Muscle layer of colon (tissue), 2 donors: ENCODE results near the gene TLE3.

Source experiments
- H3K27ac ChIP-seq: one replicate; pipeline ENCODE4 v1.7.0; 2013; ENCODE audit warnings: low read depth, mild to moderate bottlenecking, low read length, moderate library complexity
- H3K27me3 ChIP-seq, 2 donors: one replicate each; pipeline ENCODE4 v1.7.0; 2013; ENCODE audit warnings: low read length in 2 of 2, mild to moderate bottlenecking in 2 of 2; ENCODE audit not compliant: insufficient read depth in 2 of 2, control insufficient read depth in 1 of 2
- H3K36me3 ChIP-seq: one replicate; pipeline ENCODE4 v1.7.0; 2013; ENCODE audit warnings: mild to moderate bottlenecking, low read length; ENCODE audit not compliant: insufficient read depth
- H3K4me1 ChIP-seq: one replicate; pipeline ENCODE4 v1.7.0; 2013; ENCODE audit warnings: mild to moderate bottlenecking, low read length; ENCODE audit not compliant: insufficient read depth
- H3K4me3 ChIP-seq, 2 donors: one replicate each; pipeline ENCODE4 v1.7.0; 2013; ENCODE audit warnings: low read length in 2 of 2, low read depth in 1 of 2, mild to moderate bottlenecking in 1 of 2, moderate library complexity in 1 of 2
- H3K9ac ChIP-seq: one replicate; pipeline ENCODE4 v1.7.0; 2013; ENCODE audit warnings: low read length
- H3K9me3 ChIP-seq: one replicate; pipeline ENCODE4 v1.7.0; 2013; ENCODE audit warnings: mild to moderate bottlenecking, low read length
- donor health status: abdominal sarcoma.
- donor health status: Adenocarcinoma of cecum.

TLE3 gene

DNA sequence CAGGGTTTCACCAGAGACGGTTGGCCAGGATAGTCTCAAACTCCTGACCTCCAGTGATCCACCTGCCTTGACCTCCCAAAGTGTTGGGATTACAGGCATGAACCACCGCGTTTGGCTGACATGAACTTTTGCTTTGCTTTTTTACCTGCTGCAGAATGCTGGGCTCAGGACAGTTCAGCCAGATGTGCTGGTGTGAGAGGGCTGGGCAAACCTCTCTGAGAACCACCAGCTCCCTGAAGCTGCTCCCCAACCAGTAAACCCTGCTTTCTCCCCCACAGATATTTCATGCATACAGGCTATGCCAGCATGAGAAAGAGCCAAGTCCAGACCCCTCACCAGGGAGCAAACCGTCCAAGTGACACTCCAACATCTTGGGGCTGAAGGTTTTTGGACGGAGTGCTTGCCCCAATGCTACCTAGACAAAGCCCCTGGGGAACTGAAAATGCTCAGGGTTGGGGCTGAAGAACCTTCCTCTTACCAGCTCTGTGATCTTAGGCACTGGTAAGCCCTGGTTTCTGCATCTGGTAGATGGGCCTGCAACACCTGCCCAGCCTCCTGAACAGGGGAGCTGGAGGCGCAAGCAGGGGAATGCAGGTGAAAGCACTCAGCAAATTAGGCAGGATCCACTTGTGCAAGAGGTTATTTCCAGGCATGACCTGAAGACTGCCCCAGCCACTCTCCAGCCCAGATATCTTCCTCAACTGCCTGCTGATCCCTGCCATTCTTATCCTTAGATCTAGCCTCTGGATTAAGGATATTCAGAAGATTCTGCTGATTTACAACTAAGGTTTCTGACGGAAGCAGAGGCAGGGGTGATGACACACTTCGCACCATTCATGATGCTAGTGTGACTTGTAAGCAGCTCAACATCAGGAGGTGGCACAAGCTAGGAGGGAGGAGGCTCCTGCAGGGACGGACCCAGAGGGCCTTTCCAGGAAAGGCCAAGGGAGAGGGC, 78.8 kb downstream of the TLE3 start:
- Histone ChIP-seq H3K27ac (no peak overlapping the region), H3K27me3 (no peaks in the 10 kb centered on the region), H3K9me3 (no peaks in the 10 kb centered on the region), H3K9ac (no peak overlapping the region), H3K4me3 (no peak overlapping the region), H3K36me3 (no peaks in the 10 kb centered on the region), H3K4me1 (peaks cover 14% of the 10 kb centered on the region)

- Histone ChIP-seq H3K4me1 (peaks cover 3% of the 10 kb centered on the region), H3K4me3 (no peak overlapping the region), H3K9ac (no peak overlapping the region), H3K27ac (no peak overlapping the region), H3K27me3 (no peaks in the 10 kb centered on the region), H3K36me3 (no peaks in the 10 kb centered on the region), H3K9me3 (no peaks in the 10 kb centered on the region)
These were observed 79.9 kb downstream of the TLE3 start for GRCh38 chr15:70017801-70018200.

GRCh38 chr15:70017025-70017424, 80.7 kb downstream of the TLE3 start:
- H3K9ac ChIP-seq = no peak overlapping the region
- no peaks in the 10 kb centered on the region for H3K36me3 ChIP-seq
- no peak overlapping the region for H3K4me3 ChIP-seq
- H3K4me1 ChIP-seq = no peaks in the 10 kb centered on the region
- H3K9me3 ChIP-seq = no peaks in the 10 kb centered on the region
- H3K27ac ChIP-seq = no peak overlapping the region
- no peaks in the 10 kb centered on the region for H3K27me3 ChIP-seq

DNA sequence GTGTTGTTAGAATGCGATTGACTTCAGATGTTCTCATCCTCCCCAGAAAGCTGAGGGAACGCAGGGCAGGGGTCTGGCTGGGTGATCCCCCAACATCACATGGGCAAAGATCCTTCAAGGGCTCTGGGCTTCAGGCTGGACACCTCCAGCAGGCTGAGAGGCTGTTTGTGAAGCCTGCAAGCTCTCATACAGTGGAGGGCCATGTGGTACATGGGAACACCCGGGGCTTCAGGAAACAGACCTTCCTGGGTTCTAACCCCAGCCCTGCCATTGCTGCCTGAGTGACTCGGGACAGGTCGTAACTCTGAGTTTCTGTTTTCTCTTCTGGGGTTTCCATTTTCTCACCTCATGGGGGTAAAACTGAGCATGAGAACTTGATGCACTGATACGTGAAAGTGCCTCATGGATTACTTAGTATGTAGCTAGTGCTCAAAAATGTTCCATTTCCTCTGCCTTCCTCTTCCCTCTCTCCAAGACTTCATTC, 81.2 kb downstream of the TLE3 start:
- Histone ChIP-seq H3K27ac (no peak overlapping the region), H3K4me3 (no peak overlapping the region), H3K27me3 (no peaks in the 10 kb centered on the region), H3K9me3 (no peaks in the 10 kb centered on the region), H3K4me1 (no peaks in the 10 kb centered on the region), H3K9ac (no peak overlapping the region), H3K36me3 (no peaks in the 10 kb centered on the region)

GRCh38 chr15:70014860-70015490, 82.7 kb downstream of the TLE3 start:
- Histone ChIP-seq H3K36me3 (no peaks in the 10 kb centered on the region), H3K9ac (no peak overlapping the region), H3K4me3 (no peak overlapping the region), H3K27me3 (no peaks in the 10 kb centered on the region), H3K4me1 (no peaks in the 10 kb centered on the region), H3K9me3 (no peaks in the 10 kb centered on the region), H3K27ac (no peak overlapping the region)

- no peaks in the 10 kb centered on the region for H3K4me1 ChIP-seq
- H3K27ac ChIP-seq = no peak overlapping the region
- H3K9me3 ChIP-seq = no peaks in the 10 kb centered on the region
- H3K4me3 ChIP-seq = no peak overlapping the region
- no peaks in the 10 kb centered on the region for H3K36me3 ChIP-seq
- H3K9ac ChIP-seq = no peak overlapping the region
- no peaks in the 10 kb centered on the region for H3K27me3 ChIP-seq
These were observed 83.4 kb downstream of the TLE3 start for GRCh38 chr15:70014331-70014730.

DNA sequence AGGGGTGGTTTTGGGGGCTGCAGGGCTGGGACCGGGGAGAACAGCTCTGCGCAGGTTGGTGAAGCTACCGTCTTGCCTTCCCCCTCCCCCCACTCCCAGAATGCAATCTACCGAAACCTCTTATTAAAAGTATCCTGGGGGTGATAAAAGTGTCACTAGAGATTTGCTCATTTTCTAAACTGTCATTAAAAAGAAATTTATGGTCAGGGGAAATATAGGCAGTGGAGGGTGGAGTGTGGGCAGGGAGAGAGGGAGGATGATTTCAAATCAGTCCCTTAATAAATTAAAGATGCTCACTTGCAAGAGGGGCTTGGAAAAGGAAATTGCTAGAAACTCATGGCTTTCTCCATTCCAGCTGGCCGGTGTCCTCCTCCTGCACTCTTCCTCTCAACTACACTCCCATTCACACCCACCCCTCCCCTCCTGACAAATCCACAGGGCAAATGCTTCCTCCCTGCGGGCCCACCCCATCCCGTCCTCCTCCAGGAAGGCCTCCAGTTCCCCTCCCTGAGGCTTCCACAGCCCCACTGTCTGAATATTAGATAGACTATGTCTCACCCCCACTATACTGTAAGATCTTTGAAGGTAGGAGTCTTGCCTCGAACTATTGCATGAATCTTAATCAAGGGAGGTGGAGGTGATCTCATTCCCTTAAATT, 83.9 kb downstream of the TLE3 start:
- H3K4me1 ChIP-seq = no peaks in the 10 kb centered on the region
- H3K36me3 ChIP-seq = no peaks in the 10 kb centered on the region
- no peaks in the 10 kb centered on the region for H3K27me3 ChIP-seq
- no peak overlapping the region for H3K9ac ChIP-seq
- H3K4me3 ChIP-seq = no peak overlapping the region
- no peak overlapping the region for H3K27ac ChIP-seq
- no peaks in the 10 kb centered on the region for H3K9me3 ChIP-seq

DNA sequence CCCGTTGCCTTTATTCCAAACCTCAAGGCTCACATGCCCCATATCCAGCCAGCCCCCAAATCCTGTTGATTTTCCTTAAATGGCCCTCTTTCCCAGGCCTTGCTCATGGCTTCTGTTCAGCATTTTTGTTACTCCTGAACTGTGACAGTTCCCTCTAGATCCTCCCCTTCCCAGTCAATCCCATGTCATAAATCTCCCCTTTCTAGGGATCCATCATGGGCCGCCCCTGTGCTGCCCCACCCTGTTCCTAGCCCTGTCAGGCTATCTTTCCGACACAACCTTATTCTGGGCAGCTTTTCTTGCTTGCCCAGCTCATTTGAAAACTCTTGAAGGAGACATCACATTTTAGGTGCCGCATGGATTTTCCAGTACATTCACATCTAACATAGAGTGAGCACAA, 84.8 kb downstream of the TLE3 start:
- no peak overlapping the region for H3K4me3 ChIP-seq
- no peak overlapping the region for H3K9ac ChIP-seq
- no peaks in the 10 kb centered on the region for H3K36me3 ChIP-seq
- no peaks in the 10 kb centered on the region for H3K4me1 ChIP-seq
- H3K9me3 ChIP-seq = no peaks in the 10 kb centered on the region
- H3K27me3 ChIP-seq = no peaks in the 10 kb centered on the region
- H3K27ac ChIP-seq = no peak overlapping the region

DNA sequence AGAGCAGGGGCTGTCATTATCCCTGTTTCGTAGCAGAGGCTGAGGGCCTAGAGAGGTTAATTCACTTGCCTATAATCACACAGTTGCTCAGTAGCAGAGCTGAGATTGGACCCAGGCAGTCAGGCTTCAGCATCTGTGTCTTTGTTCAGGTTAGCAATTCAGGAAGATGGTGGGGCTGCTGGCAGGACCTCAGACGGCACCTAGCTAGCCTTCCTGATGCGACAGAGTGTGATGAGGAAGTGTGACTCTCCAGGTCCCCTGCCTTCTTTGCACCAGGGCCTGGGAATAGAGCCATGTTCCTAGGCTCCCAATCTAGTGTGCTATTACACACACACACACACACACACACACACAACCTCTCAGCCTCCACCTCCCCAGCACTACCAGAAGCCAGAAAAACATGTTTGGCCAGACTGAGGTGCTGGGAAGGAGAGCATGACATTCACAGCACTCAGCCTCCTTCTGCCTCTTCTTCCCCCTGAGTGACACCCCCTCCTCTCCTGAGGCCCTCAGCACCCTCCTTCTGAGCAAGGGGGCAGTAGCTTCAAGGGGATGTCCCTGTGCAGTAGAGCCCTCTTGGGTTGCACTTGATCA, 88.9 kb downstream of the TLE3 start:
- no peak overlapping the region for H3K4me3 ChIP-seq
- H3K27me3 ChIP-seq = no peaks in the 10 kb centered on the region
- no peak overlapping the region for H3K27ac ChIP-seq
- no peaks in the 10 kb centered on the region for H3K4me1 ChIP-seq
- H3K9ac ChIP-seq = no peak overlapping the region
- H3K9me3 ChIP-seq = no peaks in the 10 kb centered on the region
- no peaks in the 10 kb centered on the region for H3K36me3 ChIP-seq

DNA sequence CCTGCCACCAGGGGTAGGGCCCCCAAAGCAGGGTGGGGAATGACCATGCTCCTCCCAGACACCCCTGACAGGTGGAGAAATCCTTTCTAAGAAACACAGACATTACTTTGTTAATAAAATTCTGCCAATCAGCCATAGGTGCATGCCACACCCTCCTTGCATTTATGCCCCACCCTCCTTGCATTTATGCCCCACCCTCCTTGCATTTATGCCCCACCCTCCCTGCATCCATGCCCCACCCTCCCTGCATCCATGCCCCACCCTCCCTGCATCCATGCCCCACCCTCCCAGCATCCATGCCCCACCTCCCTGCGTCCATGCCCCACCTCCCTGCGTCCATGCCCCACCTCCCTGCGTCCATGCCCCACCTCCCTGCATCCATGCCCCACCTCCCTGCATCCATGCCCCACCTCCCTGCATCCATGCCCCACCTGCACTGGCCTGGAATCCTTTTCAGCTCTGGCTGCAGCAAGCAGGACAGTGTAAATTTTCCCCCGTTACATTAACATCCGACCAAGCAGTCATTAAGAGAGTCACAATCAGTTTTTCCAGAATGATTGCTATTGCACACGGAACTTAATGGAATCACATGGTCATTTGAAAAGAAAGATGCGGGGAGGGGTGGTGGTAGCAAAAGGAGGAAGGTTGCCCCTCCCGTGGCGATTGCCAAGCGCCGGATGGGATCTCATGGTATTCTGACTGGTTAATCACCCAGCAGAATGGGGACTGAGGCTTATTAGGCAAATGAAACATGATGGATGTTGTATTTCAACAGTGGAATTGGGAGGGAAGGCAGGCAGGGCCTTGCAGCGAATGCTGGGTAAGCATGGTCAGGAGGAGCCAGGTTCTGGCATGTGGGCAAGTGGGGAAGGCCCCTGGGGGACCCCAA, 91.2 kb downstream of the TLE3 start:
- Histone ChIP-seq H3K27me3 (no peaks in the 10 kb centered on the region), H3K4me1 (no peaks in the 10 kb centered on the region), H3K36me3 (no peaks in the 10 kb centered on the region), H3K9ac (no peak overlapping the region), H3K27ac (no peak overlapping the region), H3K4me3 (no peak overlapping the region), H3K9me3 (no peaks in the 10 kb centered on the region)
